ENCODE data around the gene CGB3. TPM values are rescaled to one million over a fixed set of nuclear protein-coding genes. Genes with fewer than 3 reads are reported as not detected.

Gene CGB3
- total and polyA plus RNA-seq, 10 of the 15 experiments (the other 5 are each of a cell fraction or from before 2014, with no cell fraction given) = not detected

GRCh38 chr19:49067554-49067953 lies 43.4 kb upstream of the CGB3 start (continued):
- no peak for TF ChIP-seq HSF1 (IDR thresholded peaks at IDR 0.05; ENCODE audit: low read depth, low read length)
- TF ChIP-seq HDAC6 (IDR thresholded peaks at IDR 0.05; ENCODE audit: unreplicated experiment) = no peak
- no peak for TF ChIP-seq ZNF207 (IDR thresholded peaks at IDR 0.05; ENCODE audit: borderline replicate concordance)
- TF ChIP-seq USF1 (IDR thresholded peaks at IDR 0.05; ENCODE audit: borderline replicate concordance, extremely low read length, insufficient read depth, low read depth, low read length) = no peak
- no peak for TF ChIP-seq CHD1 (IDR thresholded peaks at IDR 0.05; ENCODE audit: low read depth, low read length)
- no peak for TF ChIP-seq ATF3 (IDR thresholded peaks at IDR 0.05; ENCODE audit: borderline replicate concordance, extremely low read depth, low read depth, low read length)
- no peak for TF ChIP-seq DPF2 (IDR thresholded peaks at IDR 0.05)
- no peak for TF ChIP-seq ZNF687 (IDR thresholded peaks at IDR 0.05)

Measured in GM12878 (cell line).